A549 treated with GW870086 at 1 μM for 4 hours (cell line): ENCODE results near the gene FBXO21. TPM values are rescaled to one million over a fixed set of nuclear protein-coding genes. Genes with fewer than 3 reads are reported as not detected.

Source experiments
- total RNA-seq: library from RNA; stranded (reverse); fragments of 200-300 nt; extraction: Qiagen RNA extraction; gene quantifications from 5 replicates; pipeline ENCODE4 v1.2.3, GENCODE V29; 2022; ENCODE audit warnings: low read depth

FBXO21 gene
- total RNA-seq, result 28.1 to 38.7 TPM (median 33.7 TPM) in 5 replicates

GRCh38 chr12:117190210-117190781 lies at the start of gene FBXO21:
TSS of gene FBXO21 (minus strand) at chr12:117190470. CDS start at chr12:117190456, 14 bp downstream.

Other genes with a start within 250 kb of the FBXO21 start
- gene TESC, start 91.1 kb downstream of the FBXO21 start, total RNA-seq, result 115 to 157 TPM (median 138 TPM) in 5 replicates
- 0.40 to 0.64 TPM (median 0.58 TPM) in 5 replicates for gene NOS1, start 171.2 kb upstream of the FBXO21 start, total RNA-seq